Measurements from ENCODE around the gene NBR1.
"Not testable (repeated sequence)": the region's sequence is repeated elsewhere in the genome, so short reads cannot be mapped to it uniquely, and the experiment has no call there.

The NBR1 gene

GRCh38 chr17:43216369-43216761, 45.4 kb downstream of the NBR1 start:
- no peak for DNase-seq

- DNase-seq, result no peak
Measured at GRCh38 chr17:43216762-43217613, 46.0 kb downstream of the NBR1 start.

GRCh38 chr17:43217614-43218087, 46.6 kb downstream of the NBR1 start:
- no peak for DNase-seq

GRCh38 chr17:43219001-43219400, 48.0 kb downstream of the NBR1 start:
- DNase-seq, result no peak

- no peak for DNase-seq
Measured at GRCh38 chr17:43219746-43220380, 48.8 kb downstream of the NBR1 start.

- DNase-seq, result no peak
Measured at GRCh38 chr17:43220511-43221125, 49.6 kb downstream of the NBR1 start.

- DNase-seq, result no peak
Measured at GRCh38 chr17:43224146-43224705, 53.2 kb downstream of the NBR1 start.

- no peak for DNase-seq
Measured at GRCh38 chr17:43226393-43226792, 55.4 kb downstream of the NBR1 start.

- not testable (repeated sequence) for DNase-seq
Measured at GRCh38 chr17:43228020-43228782, 57.2 kb downstream of the NBR1 start, which contains the start of gene CCDC200. Gene CCDC200 (minus strand): TSS chr17:43228623. CDS start chr17:43228554, 69 bp downstream.

- DNase-seq, result not testable (repeated sequence)
Measured at GRCh38 chr17:43231205-43232020, 60.4 kb downstream of the NBR1 start.

GRCh38 chr17:43232021-43232699, 61.1 kb downstream of the NBR1 start:
- not testable (repeated sequence) for DNase-seq

- not testable (repeated sequence) for DNase-seq
Measured at GRCh38 chr17:43233263-43233662, 62.2 kb downstream of the NBR1 start.

- not testable (repeated sequence) for DNase-seq
Measured at GRCh38 chr17:43233877-43234276, 62.9 kb downstream of the NBR1 start, which contains the start of gene RNU2-1. Gene RNU2-1 (minus strand): TSS chr17:43233977.

GRCh38 chr17:43239597-43239996, 68.6 kb downstream of the NBR1 start:
- DNase-seq, result not testable (repeated sequence)

- DNase-seq, result not testable (repeated sequence)
Measured at GRCh38 chr17:43240596-43241352, 69.8 kb downstream of the NBR1 start.

- not testable (repeated sequence) for DNase-seq
Measured at GRCh38 chr17:43246456-43246855, 75.4 kb downstream of the NBR1 start.

Measured in NCI-H748 treated with DMSO at 0.1 percent for 48 hours (cell line).